C4-2B (cell line): ENCODE data around the gene FCN3.

Source experiments
- CTCF ChIP-seq: fragments of 450-650 bp; conservative IDR thresholded peaks from 2 replicates; pipeline ENCODE4 v1.5.1; 2017; ENCODE audit warnings: mild to moderate bottlenecking
- ZFX ChIP-seq: fragments of 450-650 bp; IDR thresholded peaks from 2 replicates; pipeline ENCODE4 v1.6.1; 2017

GRCh38 chr1:27372808-27373690 lies 1.6 kb downstream of the FCN3 start:
- TF ChIP-seq CTCF (no peak), ZFX (no peak)
